ENCODE results near the gene SLC22A23. TPM values are rescaled to one million over a fixed set of nuclear protein-coding genes. Genes with fewer than 3 reads are reported as not detected.

SLC22A23 gene
- polyA plus RNA-seq, 1 donor (not counting 4 experiments of a cell fraction or from before 2014, with no cell fraction given), result 4.3 TPM

DNA sequence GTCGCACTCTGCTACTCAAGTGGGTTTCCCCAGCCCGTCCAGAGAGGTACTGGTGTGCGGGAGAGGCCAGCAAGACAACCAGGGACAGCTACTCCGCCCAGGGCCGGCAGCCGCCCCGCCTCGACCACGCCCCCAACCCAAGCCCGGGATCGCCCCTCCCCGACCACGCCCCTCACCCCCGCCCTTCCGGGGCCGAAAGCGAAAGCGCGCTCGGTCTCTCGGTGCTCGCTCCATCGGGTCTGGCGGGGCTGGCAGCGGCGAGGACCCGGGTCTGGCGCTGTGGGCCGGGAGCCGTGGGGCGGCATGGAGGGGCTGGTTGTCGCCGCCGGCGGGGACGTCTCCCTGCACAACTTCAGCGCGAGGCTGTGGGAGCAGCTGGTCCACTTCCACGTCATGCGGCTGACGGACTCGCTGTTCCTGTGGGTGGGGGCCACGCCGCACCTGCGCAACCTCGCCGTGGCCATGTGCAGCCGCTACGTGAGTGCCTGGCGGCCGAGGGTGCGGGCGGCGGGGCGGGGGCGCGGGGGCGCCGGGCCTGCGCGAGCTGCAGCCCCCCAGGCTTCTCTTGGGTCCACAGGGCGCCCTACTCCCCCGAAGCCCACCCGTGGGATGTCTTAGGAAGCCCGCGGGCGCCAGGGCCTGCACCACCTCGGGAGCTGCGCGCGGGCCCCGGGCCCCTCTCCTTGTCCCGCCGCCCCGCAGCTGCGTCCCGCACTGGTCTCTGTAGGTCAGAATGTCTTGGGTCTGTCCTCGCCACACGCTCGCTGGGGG lies 197.9 kb downstream of the SLC22A23 start, which contains the start of gene PSMG4:
Gene PSMG4 (plus strand): TSS at position 228 of the 771 bp plus-strand sequence. CDS start 76 bp downstream, at position 304.
- peak within 1 kb of the TSS; percentile 96 for H3K4me2 ChIP-seq (ENCODE audit: control insufficient read depth, extremely low read depth, insufficient read depth, low read depth, low read length)
- TF ChIP-seq, protein P1, sequence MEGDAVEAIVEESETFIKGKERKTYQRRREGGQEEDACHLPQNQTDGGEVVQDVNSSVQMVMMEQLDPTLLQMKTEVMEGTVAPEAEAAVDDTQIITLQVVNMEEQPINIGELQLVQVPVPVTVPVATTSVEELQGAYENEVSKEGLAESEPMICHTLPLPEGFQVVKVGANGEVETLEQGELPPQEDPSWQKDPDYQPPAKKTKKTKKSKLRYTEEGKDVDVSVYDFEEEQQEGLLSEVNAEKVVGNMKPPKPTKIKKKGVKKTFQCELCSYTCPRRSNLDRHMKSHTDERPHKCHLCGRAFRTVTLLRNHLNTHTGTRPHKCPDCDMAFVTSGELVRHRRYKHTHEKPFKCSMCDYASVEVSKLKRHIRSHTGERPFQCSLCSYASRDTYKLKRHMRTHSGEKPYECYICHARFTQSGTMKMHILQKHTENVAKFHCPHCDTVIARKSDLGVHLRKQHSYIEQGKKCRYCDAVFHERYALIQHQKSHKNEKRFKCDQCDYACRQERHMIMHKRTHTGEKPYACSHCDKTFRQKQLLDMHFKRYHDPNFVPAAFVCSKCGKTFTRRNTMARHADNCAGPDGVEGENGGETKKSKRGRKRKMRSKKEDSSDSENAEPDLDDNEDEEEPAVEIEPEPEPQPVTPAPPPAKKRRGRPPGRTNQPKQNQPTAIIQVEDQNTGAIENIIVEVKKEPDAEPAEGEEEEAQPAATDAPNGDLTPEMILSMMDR (optimal IDR thresholded peaks at IDR 0.05 in 1 of 3, IDR thresholded peaks at IDR 0.05 in 1 of 3, conservative IDR thresholded peaks at IDR 0.05 in 1 of 3; ENCODE audit: extremely low read depth in 1 of 3, insufficient read depth in 2 of 3, low read length in 3 of 3), result no peak
- TF ChIP-seq EZH2 (IDR thresholded peaks at IDR 0.05; ENCODE audit: low read length), result no peak
- H3K9me1 ChIP-seq (ENCODE audit: control insufficient read depth, extremely low read depth, insufficient read depth, low read length), result no peaks in the 10 kb centered on the region
- H3K4me3 ChIP-seq (ENCODE audit: control insufficient read depth in 2 of 3, extremely low read depth in 1 of 3, insufficient read depth in 2 of 3, low read depth in 1 of 3, low read length in 3 of 3), result peak within 1 kb of the TSS; percentile 82 to 96 (median 93)
- H3K79me2 ChIP-seq (ENCODE audit: control insufficient read depth, insufficient read depth, low read length), result peaks cover 49% of the 10 kb centered on the region
- H3K27me3 ChIP-seq (ENCODE audit: control insufficient read depth, extremely low read depth, insufficient read depth, low read length), result no peaks in the 10 kb centered on the region
- dilution Hi-C loops (cut with MboI; ENCODE audit: extremely low pct_ligation_motif_present, low sequenced_read_pairs), result no loop called here
- FAIRE-seq (no peak), DNase-seq (ENCODE audit: low read depth, low spot score) (peak; percentile 23)
- no peaks in the 10 kb centered on the region for H3K9me3 ChIP-seq (ENCODE audit: control insufficient read depth, low read depth, low read length)
- H2AFZ ChIP-seq (ENCODE audit: control insufficient read depth, low read length), result peak within 1 kb of the TSS; percentile 97
- peaks cover 2 to 15% of the 10 kb centered on the region in 2 experiments for H3K36me3 ChIP-seq (ENCODE audit: control insufficient read depth in 2 of 2, extremely low read depth in 1 of 2, insufficient read depth in 2 of 2, low read length in 2 of 2)
- peaks cover 9% of the 10 kb centered on the region for H3K4me1 ChIP-seq (ENCODE audit: control insufficient read depth, extremely low read depth, insufficient read depth, low read length)
- peak within 1 kb of the TSS; percentile 82 for H3K9ac ChIP-seq (ENCODE audit: control insufficient read depth, extremely low read depth, insufficient read depth, low read length)
- H4K20me1 ChIP-seq (ENCODE audit: control insufficient read depth, extremely low read depth, insufficient read depth, low read length), result peaks cover 14% of the 10 kb centered on the region
- peak within 1 kb of the TSS; percentile 70 for H3K27ac ChIP-seq (ENCODE audit: control insufficient read depth, insufficient read depth, low read length)

DNA sequence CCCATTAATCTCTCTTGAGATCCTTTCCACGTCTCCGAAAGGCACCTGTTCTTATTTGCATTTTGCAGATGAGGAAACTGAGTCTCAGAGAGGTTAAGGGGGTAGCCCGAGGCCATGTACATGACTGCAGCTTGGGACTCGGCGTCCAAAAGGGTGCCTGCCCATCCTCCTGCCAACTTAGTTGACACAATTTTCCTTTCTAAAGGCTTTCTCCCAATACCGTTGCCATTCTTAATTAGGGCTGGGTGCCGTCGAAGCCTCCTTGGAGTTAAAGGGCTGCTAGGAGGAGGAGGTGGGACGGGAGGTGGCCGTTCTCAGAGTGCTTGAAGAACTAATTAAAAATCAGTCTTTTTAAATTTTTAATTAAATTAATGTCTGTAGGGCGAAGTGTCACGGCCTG lies 198.6 kb downstream of the SLC22A23 start:
- peak overlapping the region in 2 of 3 experiments; percentile 36 to 39 for H3K4me3 ChIP-seq (ENCODE audit: control insufficient read depth in 2 of 3, extremely low read depth in 1 of 3, insufficient read depth in 2 of 3, low read depth in 1 of 3, low read length in 3 of 3)
- TF ChIP-seq, protein P1 (optimal IDR thresholded peaks at IDR 0.05 in 1 of 3, IDR thresholded peaks at IDR 0.05 in 1 of 3, conservative IDR thresholded peaks at IDR 0.05 in 1 of 3; ENCODE audit: extremely low read depth in 1 of 3, insufficient read depth in 2 of 3, low read length in 3 of 3), result no peak
- no peak for TF ChIP-seq EZH2 (IDR thresholded peaks at IDR 0.05; ENCODE audit: low read length)
- peaks cover 0 to 10% of the 10 kb centered on the region in 2 experiments for H3K36me3 ChIP-seq (ENCODE audit: control insufficient read depth in 2 of 2, extremely low read depth in 1 of 2, insufficient read depth in 2 of 2, low read length in 2 of 2)
- DNase-seq (ENCODE audit: low read depth, low spot score) (no peak), FAIRE-seq (no peak)
- H3K27me3 ChIP-seq (ENCODE audit: control insufficient read depth, extremely low read depth, insufficient read depth, low read length), result no peaks in the 10 kb centered on the region
- H3K4me1 ChIP-seq (ENCODE audit: control insufficient read depth, extremely low read depth, insufficient read depth, low read length), result peaks cover 9% of the 10 kb centered on the region
- dilution Hi-C loops (cut with MboI; ENCODE audit: extremely low pct_ligation_motif_present, low sequenced_read_pairs), result no loop called here
- peaks cover 7% of the 10 kb centered on the region for H4K20me1 ChIP-seq (ENCODE audit: control insufficient read depth, extremely low read depth, insufficient read depth, low read length)
- no peaks in the 10 kb centered on the region for H3K9me1 ChIP-seq (ENCODE audit: control insufficient read depth, extremely low read depth, insufficient read depth, low read length)
- no peak overlapping the region for H3K9ac ChIP-seq (ENCODE audit: control insufficient read depth, extremely low read depth, insufficient read depth, low read length)
- peak overlapping the region; percentile 63 for H3K4me2 ChIP-seq (ENCODE audit: control insufficient read depth, extremely low read depth, insufficient read depth, low read depth, low read length)
- peaks cover 42% of the 10 kb centered on the region for H3K79me2 ChIP-seq (ENCODE audit: control insufficient read depth, insufficient read depth, low read length)
- H2AFZ ChIP-seq (ENCODE audit: control insufficient read depth, low read length), result peak overlapping the region; percentile 43
- H3K9me3 ChIP-seq (ENCODE audit: control insufficient read depth, low read depth, low read length), result no peaks in the 10 kb centered on the region
- H3K27ac ChIP-seq (ENCODE audit: control insufficient read depth, insufficient read depth, low read length), result no peak overlapping the region

Data from keratinocyte (primary cell).